Measurements from ENCODE around the gene OTOF. TPM values are rescaled to one million over a fixed set of nuclear protein-coding genes. Genes with fewer than 3 reads are reported as not detected.

The OTOF gene
- total and polyA plus RNA-seq, 2 experiments from 2014 or later = 0.21 to 0.23 TPM

DNA sequence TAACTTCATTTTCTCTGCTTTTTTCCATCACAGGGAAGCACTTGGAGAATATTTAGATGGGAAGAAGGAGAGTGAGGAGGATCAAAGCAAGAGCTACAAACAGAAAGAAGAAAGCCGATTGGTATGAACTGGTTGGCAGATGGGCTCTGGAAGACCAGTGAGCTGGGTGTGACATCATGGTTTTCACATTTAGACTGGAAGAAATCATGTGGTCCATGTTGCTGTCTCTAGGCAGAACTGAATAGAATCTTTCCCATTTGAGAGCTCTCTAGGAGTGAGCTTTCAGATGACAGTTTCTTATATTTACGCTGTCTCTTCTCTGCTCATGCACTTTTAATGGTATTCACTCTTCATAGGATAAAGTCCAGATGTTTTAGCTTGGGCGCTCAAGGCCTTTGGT lies 63.6 kb downstream of the OTOF start:
- Histone ChIP-seq H2AFZ (peak overlapping the region; percentile 14; the same call in 1 of the 2 replicates), H3K4me1 (ENCODE audit: insufficient read depth) (no peaks in the 10 kb centered on the region), H4K20me1 (replicated peaks; ENCODE audit: insufficient read depth) (no peaks in the 10 kb centered on the region), H3K9me2 (ENCODE audit: insufficient read depth) (no peaks in the 10 kb centered on the region), H3K27ac (ENCODE audit: low read depth) (no peak overlapping the region), H3K4me3 (no peak overlapping the region), H3K79me2 (replicated peaks; ENCODE audit: insufficient read depth) (no peaks in the 10 kb centered on the region), H3K36me3 (ENCODE audit: insufficient read depth) (no peaks in the 10 kb centered on the region), H3K4me2 (no peak overlapping the region), H3F3A (replicated peaks; ENCODE audit: low read depth) (no peaks in the 10 kb centered on the region), H3K27me3 (ENCODE audit: insufficient read depth) (no peaks in the 10 kb centered on the region)
- Mint-ChIP-seq H3K4me3 (no peak overlapping the region), H3K4me1 (no peaks in the 10 kb centered on the region), H3K27ac (no peak overlapping the region), H3K9me3 (no peaks in the 10 kb centered on the region), H3K27me3 (ENCODE audit: insufficient read depth, low read depth, poor library complexity) (peaks cover 3% of the 10 kb centered on the region), H3K36me3 (ENCODE audit: low read depth) (no peaks in the 10 kb centered on the region)
- no peak for DNase-seq (ENCODE audit: low spot score)
- no peak for TF ChIP-seq CTCF (conservative IDR thresholded peaks at IDR 0.05; ENCODE audit: low read depth in 2 of 2)
- TF ChIP-seq EZH2 (IDR thresholded peaks at IDR 0.05; ENCODE audit: low read depth, unreplicated experiment) = no peak
- TF ChIP-seq NANOG (IDR thresholded peaks at IDR 0.05; ENCODE audit: borderline replicate concordance) = no peak
- TF ChIP-seq CREB1 (CRISPR knock-in tag; IDR thresholded peaks at IDR 0.05; ENCODE audit: low read depth) = no peak
- TF ChIP-seq ZNF114 (CRISPR knock-in tag; IDR thresholded peaks at IDR 0.05) = no peak
- no peak for TF ChIP-seq ZNF331 (CRISPR knock-in tag; IDR thresholded peaks at IDR 0.05; ENCODE audit: low read depth)
- no peak for TF ChIP-seq STAT1 (IDR thresholded peaks at IDR 0.05; ENCODE audit: unreplicated experiment)
- TF ChIP-seq JUNB (IDR thresholded peaks at IDR 0.05; ENCODE audit: unreplicated experiment) = no peak
- no peak for TF ChIP-seq POLR2AphosphoS5 (IDR thresholded peaks at IDR 0.05; ENCODE audit: low read depth)
- no peak for TF ChIP-seq EZH2phosphoT487 (IDR thresholded peaks at IDR 0.05; ENCODE audit: unreplicated experiment)
- TF ChIP-seq REST (IDR thresholded peaks at IDR 0.05; ENCODE audit: unreplicated experiment) = no peak
- no peak for TF ChIP-seq ETS1 (IDR thresholded peaks at IDR 0.05)
- no peak for TF ChIP-seq ZNF462 (CRISPR knock-in tag; IDR thresholded peaks at IDR 0.05)
- no peak for ATAC-seq

Measured in GM23338 (cell line).